ENCODE results near the gene ARHGAP22.

Gene ARHGAP22

DNA sequence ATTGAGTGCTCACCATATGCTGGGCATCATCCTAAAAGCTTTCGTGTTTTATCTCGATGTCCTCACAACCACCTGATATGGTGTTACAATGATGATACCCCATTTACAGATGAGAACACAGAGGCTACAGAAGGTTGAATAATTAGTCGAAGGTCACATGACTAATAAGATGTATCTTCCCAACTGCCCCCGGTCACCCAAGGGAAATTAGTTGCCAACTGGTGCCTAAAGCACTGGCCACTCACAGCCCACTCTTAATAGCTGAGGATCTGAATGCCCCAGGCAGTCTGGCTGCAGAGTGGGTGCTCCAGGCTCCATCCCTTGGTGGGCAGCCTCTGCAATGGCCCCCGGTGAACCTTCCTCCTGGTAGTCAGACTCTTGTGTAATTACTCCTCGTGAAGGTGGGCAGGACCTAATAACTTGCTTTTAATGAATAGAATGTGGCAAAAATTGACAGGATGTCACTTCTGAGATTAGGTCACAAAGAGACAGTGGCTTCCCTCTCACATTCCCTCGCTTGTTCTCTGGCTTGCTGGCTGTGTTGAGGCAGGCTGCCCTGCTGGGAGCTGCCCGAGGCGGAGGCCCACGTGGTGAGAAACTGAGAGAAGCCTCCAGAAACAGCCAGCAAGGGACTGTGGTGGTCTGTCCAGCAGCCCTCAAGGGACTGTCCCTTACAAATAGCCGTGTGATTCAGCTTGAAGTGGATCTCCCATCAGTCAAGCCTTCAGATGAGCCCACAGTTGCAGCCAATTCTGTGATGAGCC lies 109.4 kb downstream of the ARHGAP22 start:
- no peak for DNase-seq

DNA sequence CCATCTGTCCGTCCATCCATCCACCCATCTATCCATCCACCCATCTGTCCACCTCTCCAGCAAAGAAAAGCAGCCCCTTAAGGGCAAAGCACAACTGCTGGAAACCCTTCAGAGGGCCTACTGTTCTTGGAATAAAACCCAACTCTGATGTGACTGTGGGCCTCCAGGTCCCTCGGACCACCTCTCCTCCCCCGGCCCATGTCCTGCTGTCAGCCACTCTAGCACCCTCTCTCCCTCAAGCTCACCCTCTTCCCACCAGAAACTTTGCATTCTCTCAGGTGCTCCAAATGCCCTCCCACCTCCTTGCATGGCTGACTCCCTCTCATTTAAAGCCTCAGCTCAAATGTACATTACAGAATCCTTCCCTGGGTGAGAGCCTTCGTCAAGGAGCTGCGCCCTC lies 110.3 kb downstream of the ARHGAP22 start:
- no peak for DNase-seq

DNA sequence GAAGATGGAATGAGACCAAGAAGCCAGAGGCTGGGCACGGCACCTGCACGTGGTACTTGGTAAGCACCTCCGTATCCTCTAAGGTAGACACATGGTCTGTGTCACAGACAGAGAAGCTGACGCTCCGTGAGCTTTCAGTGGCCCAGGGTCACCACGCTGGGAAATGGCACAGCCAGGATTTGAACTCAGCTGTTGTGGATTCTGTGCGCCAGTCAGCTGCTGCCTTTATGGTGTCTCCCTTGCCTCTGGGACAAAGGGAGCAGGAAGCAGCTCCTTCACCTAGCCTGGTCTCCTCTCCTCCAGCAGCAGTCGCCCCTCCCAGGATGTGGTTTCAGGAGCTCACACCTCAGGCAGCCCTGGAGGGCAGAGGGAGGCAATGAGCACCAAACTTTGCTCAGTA lies 110.8 kb downstream of the ARHGAP22 start:
- DNase-seq: no peak

GRCh38 chr10:48493083-48493871 lies 111.6 kb downstream of the ARHGAP22 start:
- DNase-seq: no peak

DNA sequence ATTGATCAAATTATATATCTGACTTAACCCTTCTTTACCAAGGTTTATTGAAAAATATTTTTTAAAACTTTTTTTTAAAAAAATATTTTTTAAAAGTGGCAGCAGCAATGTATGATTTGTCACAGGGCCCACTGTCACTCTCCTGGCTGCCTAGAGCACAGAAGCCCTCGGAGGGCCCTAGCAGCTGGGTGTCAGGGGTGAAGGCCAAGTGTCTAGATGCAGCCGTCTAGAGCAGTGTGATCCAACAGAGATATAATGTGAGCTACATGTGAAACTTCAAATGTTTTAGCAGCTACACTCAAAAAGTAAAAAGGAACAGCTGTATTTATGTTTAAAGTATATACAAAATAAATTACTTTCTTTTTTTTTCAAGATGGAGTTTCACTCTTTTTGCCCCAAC lies 112.7 kb downstream of the ARHGAP22 start:
- no peak for DNase-seq

- no peak for DNase-seq
These were observed 113.3 kb downstream of the ARHGAP22 start for GRCh38 chr10:48491392-48492139.

- DNase-seq: no peak
These were observed 113.9 kb downstream of the ARHGAP22 start for GRCh38 chr10:48490946-48491345.

DNA sequence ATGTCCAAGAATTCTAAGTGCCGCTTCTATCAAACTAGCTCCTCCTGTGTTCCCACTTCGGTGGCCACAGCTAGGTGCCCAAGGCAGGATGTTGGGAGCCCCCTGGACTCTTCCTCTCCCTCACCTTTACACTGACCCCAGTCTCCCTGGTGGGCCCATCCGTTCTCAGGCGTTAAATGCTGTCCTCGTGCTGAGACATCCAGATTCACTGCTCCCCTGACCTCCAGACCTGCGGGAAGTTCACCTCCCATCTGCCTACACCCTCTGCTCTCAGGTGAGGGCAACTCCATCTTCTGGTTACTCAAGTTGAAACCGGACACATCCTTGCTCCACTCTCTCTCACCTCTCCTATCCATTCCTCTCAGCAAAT lies 114.3 kb downstream of the ARHGAP22 start:
- no peak for DNase-seq

- DNase-seq: no peak
These were observed 115.8 kb downstream of the ARHGAP22 start for GRCh38 chr10:48489099-48489498.

- no peak for DNase-seq
These were observed 117.6 kb downstream of the ARHGAP22 start for GRCh38 chr10:48487244-48487643.

GRCh38 chr10:48485711-48486110 lies 119.2 kb downstream of the ARHGAP22 start:
- no peak for DNase-seq

DNA sequence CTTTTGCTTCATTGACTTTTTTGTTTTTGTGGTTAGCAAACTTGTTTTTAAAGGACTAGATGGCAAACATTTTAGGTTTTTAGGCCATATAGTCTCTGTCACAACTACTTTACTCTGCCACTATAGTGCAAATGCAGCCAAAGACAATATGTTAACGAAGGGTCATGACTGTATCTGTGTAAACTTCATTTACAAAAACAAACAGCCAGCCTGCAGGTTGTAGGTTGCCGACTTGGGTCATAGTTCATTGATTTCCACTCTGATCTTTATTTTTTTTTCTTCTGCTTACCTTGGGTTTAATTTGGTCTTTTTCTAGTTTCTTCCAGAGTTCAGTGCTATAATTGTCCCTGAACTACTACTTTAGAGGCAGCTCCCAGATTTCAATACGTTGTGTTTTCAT lies 120.0 kb downstream of the ARHGAP22 start:
- DNase-seq: no peak

- no peak for DNase-seq
These were observed 122.7 kb downstream of the ARHGAP22 start for GRCh38 chr10:48482207-48482606.

GRCh38 chr10:48481385-48481784 lies 123.5 kb downstream of the ARHGAP22 start:
- DNase-seq: no peak

DNA sequence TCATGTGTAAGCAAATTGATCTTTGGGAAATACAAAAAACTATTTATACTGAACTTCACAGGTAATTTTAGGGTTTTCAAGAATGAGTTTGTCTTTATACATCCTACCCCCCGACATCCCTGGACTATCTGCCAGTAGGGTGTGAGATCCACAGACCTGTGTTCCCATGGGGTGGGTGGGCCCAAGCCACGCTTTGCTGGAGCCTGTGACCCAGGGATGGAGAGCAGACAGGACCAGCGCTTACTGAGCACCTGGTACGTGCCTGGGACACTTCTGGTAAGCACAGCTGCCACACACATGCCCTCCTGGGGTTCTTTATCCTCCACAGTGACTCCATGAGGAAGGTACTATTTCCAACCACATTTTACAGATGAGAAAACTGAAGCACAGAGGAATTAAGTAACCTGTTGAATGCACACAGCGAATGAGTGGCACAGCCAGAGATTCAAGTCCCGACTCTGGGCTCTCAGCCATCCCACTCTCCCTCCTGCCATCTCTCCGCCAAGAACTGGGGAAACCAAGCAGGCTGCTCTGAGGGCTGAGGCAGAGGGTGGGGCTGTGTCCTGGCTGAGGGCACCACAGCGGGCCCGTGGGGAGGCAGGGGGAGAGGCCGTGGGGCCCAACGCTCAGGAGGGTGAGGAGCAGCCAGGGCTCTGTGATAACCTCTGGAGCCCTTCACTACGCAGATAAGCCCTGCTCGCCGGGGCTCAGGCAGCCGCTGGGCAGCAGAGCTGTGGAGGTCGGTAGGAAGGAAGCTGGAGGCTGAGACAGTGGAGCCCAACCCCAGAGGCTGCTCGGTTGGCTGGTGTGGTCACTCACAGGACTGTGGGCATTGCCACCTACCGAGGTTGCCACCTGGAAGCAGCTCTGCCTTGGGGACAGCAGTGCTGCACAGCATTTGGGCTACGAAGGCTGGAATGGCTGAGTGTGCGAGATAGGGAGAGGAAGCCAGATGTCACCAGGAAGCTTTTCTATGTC lies 124.2 kb downstream of the ARHGAP22 start:
- DNase-seq: no peak

GRCh38 chr10:48478980-48479811 lies 125.7 kb downstream of the ARHGAP22 start:
- no peak for DNase-seq

DNA sequence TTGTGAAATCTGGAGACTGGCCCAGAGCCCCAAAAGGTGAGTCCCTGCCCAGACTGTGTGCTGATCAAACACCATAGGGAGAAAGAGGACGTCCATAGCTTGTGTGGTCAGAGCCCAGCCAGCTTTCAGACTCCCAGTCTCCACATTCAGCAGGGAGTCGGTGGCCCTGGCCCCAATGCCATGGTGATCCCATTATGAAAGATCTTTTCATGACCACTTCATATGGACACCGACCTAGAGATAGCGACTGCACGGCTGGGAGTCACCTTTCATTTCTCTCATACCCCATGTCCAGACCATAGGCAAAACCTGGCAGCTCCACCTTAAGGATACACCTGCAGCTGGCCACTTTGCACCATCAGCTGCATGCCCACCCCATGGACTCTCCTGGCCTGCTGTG lies 126.4 kb downstream of the ARHGAP22 start:
- no peak for DNase-seq

DNA sequence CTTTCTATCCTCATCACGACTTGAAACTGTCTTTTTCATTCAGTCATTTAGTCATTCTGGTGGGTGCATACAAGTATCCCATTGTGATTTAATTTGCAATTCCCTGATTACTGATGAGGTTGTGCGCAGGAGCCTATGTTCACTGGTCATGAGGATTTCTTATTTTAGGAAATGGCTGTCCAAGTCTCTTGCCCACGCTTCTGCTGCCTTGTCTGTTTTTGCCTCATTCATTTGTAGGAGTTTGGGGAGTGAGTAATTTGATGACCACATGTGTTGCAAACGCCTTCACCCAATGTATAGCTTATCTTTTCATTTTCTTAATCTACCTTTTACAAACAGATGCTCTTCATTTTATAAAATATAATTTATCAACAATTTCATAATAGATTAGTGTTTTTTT lies 127.3 kb downstream of the ARHGAP22 start:
- no peak for DNase-seq

DNA sequence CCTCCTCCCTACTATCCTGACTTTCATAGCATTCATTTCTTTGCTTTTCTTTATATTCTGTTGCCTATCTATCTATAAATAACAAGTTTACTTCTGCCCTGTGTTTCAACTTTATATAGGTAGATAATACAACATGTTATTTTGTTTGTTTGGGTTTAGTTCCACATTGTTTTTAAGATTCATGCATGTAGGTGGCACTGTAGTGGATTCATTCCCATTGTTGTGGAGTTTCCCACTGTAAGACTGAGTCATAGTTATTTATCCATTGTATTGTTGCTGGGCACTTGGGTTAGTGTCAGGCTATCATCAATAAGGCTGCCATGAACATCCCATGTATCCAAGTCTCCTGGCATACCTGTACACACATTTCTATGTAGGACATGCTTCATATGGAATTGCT lies 127.7 kb downstream of the ARHGAP22 start:
- no peak for DNase-seq

- no peak for DNase-seq
These were observed 128.4 kb downstream of the ARHGAP22 start for GRCh38 chr10:48476279-48476982.

DNA sequence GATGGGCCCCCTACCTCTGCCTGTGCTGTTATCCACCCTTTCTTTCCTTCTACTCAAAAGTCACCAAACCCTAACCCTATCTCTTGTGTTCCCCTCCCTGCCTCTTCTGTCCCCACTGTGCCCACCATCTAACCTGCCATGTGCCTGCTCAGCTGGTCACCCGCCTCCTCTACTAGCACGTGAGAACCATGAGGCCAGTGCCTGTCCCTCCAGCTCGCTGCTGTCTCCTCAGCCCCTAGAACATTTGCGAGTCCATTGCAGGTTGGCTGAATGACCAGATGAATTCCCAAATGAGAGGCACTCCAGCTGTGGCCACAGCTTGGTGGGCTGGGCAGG lies 129.0 kb downstream of the ARHGAP22 start:
- no peak for DNase-seq
